Activated CD4-positive, alpha-beta T cell treated with anti-CD3 and anti-CD28 coated beads, Interleukin-2, Interleukin-6, amounts not matched to agents 100 ng/mL and 50 ng/mL, durations not matched to agents 16 hours and 8 hours (primary cell): Measurements from ENCODE around the gene ABCA4.
A peak's percentile ranks its signal among the peaks of the same experiment; 100 is the strongest.
"Not testable (repeated sequence)": the region's sequence is repeated elsewhere in the genome, so short reads cannot be mapped to it uniquely, and the experiment has no call there.

Experiments used
- DNase-seq: peaks from one replicate; pipeline ENCODE4 v3.0.0-alpha.2; 2020

Gene ABCA4

GRCh38 chr1:94000510-94001282 is 120.3 kb downstream of the ABCA4 start:
- no peak for DNase-seq

- no peak for DNase-seq
Observed at GRCh38 chr1:93999840-94000415, 121.0 kb downstream of the ABCA4 start.

- not testable (repeated sequence) for DNase-seq
Observed at GRCh38 chr1:93998532-93998931, 122.4 kb downstream of the ABCA4 start.

GRCh38 chr1:93997756-93998155 is 123.2 kb downstream of the ABCA4 start:
- no peak for DNase-seq

GRCh38 chr1:93995837-93996536 is 125.0 kb downstream of the ABCA4 start:
- no peak for DNase-seq

- DNase-seq: no peak
Observed at GRCh38 chr1:93993731-93994130, 127.2 kb downstream of the ABCA4 start.

- DNase-seq: no peak
Observed at GRCh38 chr1:93992954-93993353, 128.0 kb downstream of the ABCA4 start.

GRCh38 chr1:93992190-93992589 is 128.8 kb downstream of the ABCA4 start:
- no peak for DNase-seq

- no peak for DNase-seq
Observed at GRCh38 chr1:93991271-93991670, 129.7 kb downstream of the ABCA4 start.

GRCh38 chr1:93990477-93990876 is 130.5 kb downstream of the ABCA4 start:
- not testable (repeated sequence) for DNase-seq

- no peak for DNase-seq
Observed at GRCh38 chr1:93990010-93990409, 130.9 kb downstream of the ABCA4 start.

GRCh38 chr1:93989601-93990000 is 131.3 kb downstream of the ABCA4 start:
- DNase-seq: no peak

GRCh38 chr1:93988634-93989350 is 132.2 kb downstream of the ABCA4 start:
- DNase-seq: no peak

- DNase-seq: no peak
Observed at GRCh38 chr1:93981274-93981667, 139.7 kb downstream of the ABCA4 start.

- DNase-seq: peak; percentile 3
Observed at GRCh38 chr1:93980320-93981273, 140.4 kb downstream of the ABCA4 start.

- no peak for DNase-seq
Observed at GRCh38 chr1:93979718-93980319, 141.1 kb downstream of the ABCA4 start.

- no peak for DNase-seq
Observed at GRCh38 chr1:93979040-93979717, 141.8 kb downstream of the ABCA4 start.

- DNase-seq: no peak
Observed at GRCh38 chr1:93977598-93977945, 143.4 kb downstream of the ABCA4 start.

GRCh38 chr1:93976711-93977597 is 144.0 kb downstream of the ABCA4 start:
- no peak for DNase-seq

GRCh38 chr1:93976291-93976690 is 144.7 kb downstream of the ABCA4 start:
- no peak for DNase-seq
